CD14-positive monocyte (primary cell): ENCODE results near the gene ZNF488. TPM values are rescaled to one million over a fixed set of nuclear protein-coding genes. Genes with fewer than 3 reads are reported as not detected.

Experiments
- DNase-seq, 3 donors: peaks; one replicate each; pipeline ENCODE4 v3.0.0-alpha.2; 2011 to 2022
- H2AFZ ChIP-seq: 2 replicates; pipeline ENCODE4 v1.6.0; 2012; ENCODE audit warnings: mild to moderate bottlenecking, low read depth, low read length, inconsistent platforms; ENCODE audit not compliant: insufficient read depth, poor library complexity, severe bottlenecking
- H3K27ac ChIP-seq, 2 donors: 1 replicate in 1 of 2; 2 replicates in 1 of 2; pipeline ENCODE4 v1.5.1; 2012 to 2013; ENCODE audit warnings: low read length in 2 of 2, control low read depth in 1 of 2, inconsistent platforms in 1 of 2, low read depth in 1 of 2, mild to moderate bottlenecking in 1 of 2
- H3K27me3 ChIP-seq, 2 donors: one replicate each; pipeline versions ENCODE4 v1.6.0 to v1.6.1; 2011 to 2013; ENCODE audit warnings: low read length in 2 of 2; ENCODE audit not compliant: control insufficient read depth in 2 of 2, insufficient read depth in 2 of 2
- H3K36me3 ChIP-seq, 2 donors: replicated peaks in 1 of 2; 1 replicate in 1 of 2; 2 replicates in 1 of 2; pipeline versions ENCODE4 v1.5.1 to v1.6.1; 2012 to 2013; ENCODE audit warnings: low read length in 2 of 2, control low read depth in 1 of 2, inconsistent platforms in 1 of 2, mild to moderate bottlenecking in 1 of 2; ENCODE audit not compliant: insufficient read depth in 2 of 2, control insufficient read depth in 1 of 2
- H3K4me1 ChIP-seq, 2 donors: 1 replicate in 1 of 2; 2 replicates in 1 of 2; pipeline versions ENCODE4 v1.5.1 to v1.6.1; 2012 to 2013; ENCODE audit warnings: low read length in 2 of 2, control low read depth in 1 of 2, inconsistent platforms in 1 of 2, mild to moderate bottlenecking in 1 of 2, moderate library complexity in 1 of 2; ENCODE audit not compliant: insufficient read depth in 2 of 2, control insufficient read depth in 1 of 2
- H3K4me2 ChIP-seq: replicated peaks from 2 replicates; pipeline ENCODE3; 2012; ENCODE audit warnings: low read length, moderate library complexity, mild to moderate bottlenecking; ENCODE audit not compliant: poor library complexity, severe bottlenecking; ENCODE audit errors: extremely low read depth
- H3K4me3 ChIP-seq, 3 experiments: fragments of 200-600 bp in 1 of 3; sonication (generic) in 1 of 3; replicated peaks in 1 of 3; 1 replicate in 2 of 3; 2 replicates in 1 of 3; pipeline ENCODE4 v1.5.1; 2011 to 2013; ENCODE audit warnings: low read length in 3 of 3, mild to moderate bottlenecking in 3 of 3, control low read depth in 2 of 3, low read depth in 2 of 3, inconsistent platforms in 1 of 3, moderate library complexity in 1 of 3
- H3K79me2 ChIP-seq: 2 replicates; pipeline ENCODE4 v1.6.0; 2012; ENCODE audit warnings: mild to moderate bottlenecking, control low read depth, inconsistent platforms, low read length, moderate library complexity; ENCODE audit not compliant: insufficient read depth
- H3K9ac ChIP-seq: 2 replicates; pipeline ENCODE4 v1.6.0; 2017; ENCODE audit warnings: low read length, mild to moderate bottlenecking; ENCODE audit not compliant: insufficient read depth, poor library complexity, severe bottlenecking
- H3K9me3 ChIP-seq, 2 donors: replicated peaks in 1 of 2; 1 replicate in 1 of 2; 2 replicates in 1 of 2; pipeline versions ENCODE4 v1.5.1 to v1.6.1; 2012 to 2013; ENCODE audit warnings: low read length in 2 of 2, control low read depth in 1 of 2; ENCODE audit not compliant: control insufficient read depth in 1 of 2, insufficient read depth in 1 of 2
- H4K20me1 ChIP-seq: 2 replicates; pipeline ENCODE4 v1.6.0; 2012; ENCODE audit warnings: mild to moderate bottlenecking, low read length, control low read depth, moderate library complexity; ENCODE audit not compliant: insufficient read depth
- H3K27ac Mint-ChIP-seq, 7 donors: one replicate each; pipeline ENCODE4 v1.8.0; 2020; ENCODE audit warnings: mild to moderate bottlenecking in 7 of 7, mixed read lengths in 7 of 7, moderate library complexity in 6 of 7, inconsistent platforms in 2 of 7
- H3K27me3 Mint-ChIP-seq, 3 donors: one replicate each; pipeline ENCODE4 v1.8.0; 2021 to 2022; ENCODE audit warnings: low read depth in 3 of 3, mild to moderate bottlenecking in 3 of 3, mixed read lengths in 3 of 3, moderate library complexity in 3 of 3, inconsistent platforms in 1 of 3
- H3K36me3 Mint-ChIP-seq, 2 donors: one replicate each; pipeline ENCODE4 v1.8.0; 2020; ENCODE audit warnings: mixed read lengths in 2 of 2, inconsistent platforms in 1 of 2, mild to moderate bottlenecking in 1 of 2
- H3K4me1 Mint-ChIP-seq: one replicate; pipeline ENCODE4 v1.8.0; 2020; ENCODE audit warnings: mild to moderate bottlenecking, mixed read lengths
- H3K4me3 Mint-ChIP-seq, 2 donors: one replicate each; pipeline ENCODE4 v1.8.0; 2020; ENCODE audit warnings: mild to moderate bottlenecking in 2 of 2, mixed read lengths in 2 of 2, moderate library complexity in 1 of 2
- H3K9me3 Mint-ChIP-seq, 7 donors: one replicate each; pipeline ENCODE4 v1.8.0; 2020 to 2022; ENCODE audit warnings: mixed read lengths in 7 of 7, mild to moderate bottlenecking in 6 of 7, moderate library complexity in 6 of 7, inconsistent platforms in 2 of 7
- CTCF ChIP-seq: fragments of 200-600 bp; IDR thresholded peaks from one replicate; pipeline ENCODE4 v1.8.0; 2022; ENCODE audit warnings: antibody characterized with exemption, mild to moderate bottlenecking
- WGBS: methylation state at CpG from one replicate; pipeline ENCODE4 v1.1.5; 2013; ENCODE audit warnings: missing lambda C conversion rate; ENCODE audit not compliant: insufficient coverage; 5-methylcytosine and 5-hydroxymethylcytosine counted together
- intact Hi-C, 2 donors: fragments of 100-400 bp; cut with micrococcal nuclease; formaldehyde crosslinking; loops; one replicate each; pipeline versions ENCODE4 v1.15.0 to v1.15.1; 2023
- polyA plus RNA-seq, 3 donors: library from polyadenylated mRNA; depleted of rRNA in 1 of 3; unstranded in 2 of 3; stranded (reverse) in 1 of 3; fragments of 300-500 nt in 2 of 3; fragments of >200 nt in 1 of 3; fragmentation: Illumina TruSeq in 2 of 3; gene quantifications; 1 replicate in 2 of 3; 2 replicates in 1 of 3; pipeline ENCODE4 v1.2.3, GENCODE V29; 2012 to 2021

Gene ZNF488
- polyA plus RNA-seq, 3 donors = not detected

- Histone ChIP-seq H4K20me1 (no peaks in the 10 kb centered on the region), H3K27me3 (no peaks in the 10 kb centered on the region), H3K36me3 (no peaks in the 10 kb centered on the region), H3K9me3 (no peaks in the 10 kb centered on the region), H3K4me1 (no peaks in the 10 kb centered on the region), H3K79me2 (no peaks in the 10 kb centered on the region), H2AFZ (no peak overlapping the region), H3K4me3 (no peak overlapping the region), H3K4me2 (no peak overlapping the region), H3K9ac (no peak overlapping the region), H3K27ac (no peak overlapping the region)
- H3K4me1 Mint-ChIP-seq = peaks cover 6% of the 10 kb centered on the region
- no peak for DNase-seq
- H3K9me3 Mint-ChIP-seq = peaks cover 0 to 1% (median 0%) of the 10 kb centered on the region in 7 donors
- H3K27ac Mint-ChIP-seq = peak overlapping the region in 1 of 7 donors; percentile 16
- intact Hi-C loops = no loop called here
- no peak for TF ChIP-seq CTCF
- peaks cover 2 to 12% (median 5%) of the 10 kb centered on the region in 3 donors for H3K27me3 Mint-ChIP-seq
- no peaks in the 10 kb centered on the region for H3K36me3 Mint-ChIP-seq
- WGBS = 91% methylated on average over 4 of the region's 5 CpGs
- H3K4me3 Mint-ChIP-seq = no peak overlapping the region
Measured at GRCh38 chr10:47316131-47316530, 68.0 kb downstream of the ZNF488 start.

Other genes with a start within 250 kb of the ZNF488 start
- not detected for gene GDF10, start 84.1 kb downstream of the ZNF488 start, polyA plus RNA-seq
- not detected for gene GDF2, start 61.8 kb downstream of the ZNF488 start, polyA plus RNA-seq
- gene RBP3, start 35.9 kb downstream of the ZNF488 start, polyA plus RNA-seq = not detected
- 1 to 10 TPM in 1 of 3 donors, under 1 TPM in 2; 0.52 to 2.9 (median 0.97) TPM for gene ANXA8, start 99.8 kb upstream of the ZNF488 start, polyA plus RNA-seq
- gene FAM25G, start 107.4 kb upstream of the ZNF488 start, polyA plus RNA-seq = not detected
- 10 to 100 TPM in 1 of 3 donors, under 1 TPM in 1, not detected in 1; 0.24 to 11.2 TPM for gene AGAP9, start 139.3 kb upstream of the ZNF488 start, polyA plus RNA-seq